Body of pancreas (tissue), 4 donors: ENCODE results near the gene HUWE1. TPM values are rescaled to one million over a fixed set of nuclear protein-coding genes. Genes with fewer than 3 reads are reported as not detected.
"Not testable (repeated sequence)": the region's sequence is repeated elsewhere in the genome, so short reads cannot be mapped to it uniquely, and the experiment has no call there.

Experiments
- ATAC-seq: fragments of 150-250 bp; one replicate; pipeline ENCODE4 v1.9.1; 2016
- DNase-seq, 4 donors: peaks; one replicate each; pipeline ENCODE4 v3.0.0-alpha.2; 2019
- H3K27ac ChIP-seq, 4 donors: fragments of 200-600 bp; sonication (generic); 1 replicate in 3 of 4; 2 replicates in 1 of 4; pipeline versions ENCODE4 v1.5.1 to v1.6.1; 2016 to 2019; ENCODE audit warnings: mild to moderate bottlenecking in 1 of 4, mixed read lengths in 1 of 4, moderate library complexity in 1 of 4
- H3K27me3 ChIP-seq, 2 donors: fragments of 200-600 bp; sonication (generic); one replicate each; pipeline ENCODE4 v1.6.0; 2016; ENCODE audit warnings: mild to moderate bottlenecking in 1 of 2
- H3K36me3 ChIP-seq, 2 donors: fragments of 200-600 bp; sonication (generic); replicated peaks in 1 of 2; 2 replicates each; pipeline ENCODE4 v1.5.1; 2016; ENCODE audit warnings: low read depth in 2 of 2; ENCODE audit not compliant: insufficient read depth in 1 of 2
- H3K4me1 ChIP-seq: fragments of 200-600 bp; sonication (generic); one replicate; pipeline ENCODE4 v1.6.0; 2016
- H3K4me3 ChIP-seq, 2 donors: fragments of 200-600 bp; sonication (generic); 1 replicate in 1 of 2; 2 replicates in 1 of 2; pipeline ENCODE4 v1.5.1; 2016 to 2019
- H3K9me3 ChIP-seq, 3 donors: fragments of 200-600 bp; sonication (generic); 1 replicate in 2 of 3; 2 replicates in 1 of 3; pipeline ENCODE4 v1.5.1; 2016
- POLR2A ChIP-seq, 3 donors: fragments of 450-650 bp; IDR thresholded peaks; one replicate each; pipeline ENCODE4 v1.6.1; 2016; ENCODE audit warnings: antibody characterized with exemption in 3 of 3, mild to moderate bottlenecking in 2 of 3
- WGBS, 2 donors: methylation state at CpG; one replicate each; pipeline ENCODE4 v1.1.5; 2017; 5-methylcytosine and 5-hydroxymethylcytosine counted together
- intact Hi-C: fragments of 100-400 bp; cut with DNase I; formaldehyde crosslinking; loops from one replicate; pipeline ENCODE4 v1.15.1; 2023
- total RNA-seq, 2 donors: library from RNA; depleted of rRNA; stranded (reverse); fragments of >200 nt; gene quantifications; one replicate each; pipeline ENCODE4 v1.1.0, GENCODE V29; 2016
- TF ChIP-seq, protein P1 (sequence below), 7 experiments: fragments of 450-650 bp in 4 of 7; fragments of 200-600 bp in 3 of 7; sonication (generic) in 3 of 7; IDR thresholded peaks; one replicate each; pipeline ENCODE4 v1.5.1; 2016 to 2019; ENCODE audit warnings: antibody characterized with exemption in 7 of 7

The HUWE1 gene
- total RNA-seq, 2 donors from 2014 or later: 67.2 to 102 TPM

DNA sequence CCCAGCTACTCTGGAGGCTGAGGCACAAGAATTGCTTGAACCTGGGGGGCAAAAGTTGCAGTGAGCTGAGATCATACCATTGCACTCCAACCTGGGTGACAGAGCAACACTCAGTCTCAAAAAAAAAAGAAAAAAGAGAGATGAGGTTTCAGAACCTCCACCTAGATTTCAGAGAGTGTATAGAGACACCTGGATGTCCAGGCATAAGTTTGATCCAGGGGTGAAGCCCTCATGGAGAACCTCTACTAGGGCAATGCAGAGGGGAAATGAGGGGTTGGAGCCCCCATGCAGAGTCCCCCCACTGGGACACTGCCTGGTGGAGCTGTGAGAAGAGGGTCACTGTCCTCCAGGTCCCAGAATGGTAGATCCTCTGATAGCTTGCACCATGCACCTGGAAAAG, 159.5 kb downstream of the HUWE1 start:
- TF ChIP-seq POLR2A (IDR thresholded peaks at IDR 0.05): no peak
- TF ChIP-seq, protein P1, sequence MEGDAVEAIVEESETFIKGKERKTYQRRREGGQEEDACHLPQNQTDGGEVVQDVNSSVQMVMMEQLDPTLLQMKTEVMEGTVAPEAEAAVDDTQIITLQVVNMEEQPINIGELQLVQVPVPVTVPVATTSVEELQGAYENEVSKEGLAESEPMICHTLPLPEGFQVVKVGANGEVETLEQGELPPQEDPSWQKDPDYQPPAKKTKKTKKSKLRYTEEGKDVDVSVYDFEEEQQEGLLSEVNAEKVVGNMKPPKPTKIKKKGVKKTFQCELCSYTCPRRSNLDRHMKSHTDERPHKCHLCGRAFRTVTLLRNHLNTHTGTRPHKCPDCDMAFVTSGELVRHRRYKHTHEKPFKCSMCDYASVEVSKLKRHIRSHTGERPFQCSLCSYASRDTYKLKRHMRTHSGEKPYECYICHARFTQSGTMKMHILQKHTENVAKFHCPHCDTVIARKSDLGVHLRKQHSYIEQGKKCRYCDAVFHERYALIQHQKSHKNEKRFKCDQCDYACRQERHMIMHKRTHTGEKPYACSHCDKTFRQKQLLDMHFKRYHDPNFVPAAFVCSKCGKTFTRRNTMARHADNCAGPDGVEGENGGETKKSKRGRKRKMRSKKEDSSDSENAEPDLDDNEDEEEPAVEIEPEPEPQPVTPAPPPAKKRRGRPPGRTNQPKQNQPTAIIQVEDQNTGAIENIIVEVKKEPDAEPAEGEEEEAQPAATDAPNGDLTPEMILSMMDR (IDR thresholded peaks at IDR 0.05): no peak

DNA sequence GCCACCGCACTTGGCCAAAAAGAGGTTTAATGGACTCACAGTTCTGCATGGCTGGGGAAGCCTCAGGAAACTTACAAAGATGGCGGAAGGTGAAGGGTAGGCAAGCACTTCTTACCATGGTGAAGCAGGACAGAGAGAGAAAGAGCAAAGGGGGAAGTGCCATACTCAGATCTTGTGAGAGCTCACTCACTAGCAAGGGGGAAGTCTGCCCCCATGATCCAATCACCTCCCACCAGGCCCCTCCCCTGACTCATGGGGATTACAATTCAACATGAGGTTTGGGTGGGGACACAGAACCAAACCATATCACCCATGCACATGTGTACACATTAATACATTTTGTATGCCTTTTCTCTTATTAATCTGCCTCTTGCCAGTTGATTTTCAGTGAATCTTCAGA, 175.2 kb downstream of the HUWE1 start:
- H3K4me1 ChIP-seq: no peaks in the 10 kb centered on the region
- ATAC-seq: no peak
- DNase-seq: no peak
- H3K27me3 ChIP-seq: no peaks in the 10 kb centered on the region
- H3K4me3 ChIP-seq: no peak overlapping the region
- intact Hi-C loops: no loop called here
- no peak overlapping the region for H3K27ac ChIP-seq
- TF ChIP-seq, protein P1 (IDR thresholded peaks at IDR 0.05): no peak
- TF ChIP-seq POLR2A (IDR thresholded peaks at IDR 0.05): no peak
- H3K9me3 ChIP-seq: no peaks in the 10 kb centered on the region
- no peaks in the 10 kb centered on the region for H3K36me3 ChIP-seq
- WGBS, 2 donors: 100% methylated on average over 2 of the region's 2 CpGs

More for the DNA sequence above, 159.5 kb downstream of the HUWE1 start:
- H3K27ac ChIP-seq: no peak overlapping the region
- DNase-seq (no peak), ATAC-seq (no peak)
- intact Hi-C loops: no loop called here
- H3K36me3 ChIP-seq: no peaks in the 10 kb centered on the region
- H3K27me3 ChIP-seq: no peaks in the 10 kb centered on the region
- no peaks in the 10 kb centered on the region for H3K4me1 ChIP-seq
- H3K4me3 ChIP-seq: no peak overlapping the region
- H3K9me3 ChIP-seq: no peaks in the 10 kb centered on the region

DNA sequence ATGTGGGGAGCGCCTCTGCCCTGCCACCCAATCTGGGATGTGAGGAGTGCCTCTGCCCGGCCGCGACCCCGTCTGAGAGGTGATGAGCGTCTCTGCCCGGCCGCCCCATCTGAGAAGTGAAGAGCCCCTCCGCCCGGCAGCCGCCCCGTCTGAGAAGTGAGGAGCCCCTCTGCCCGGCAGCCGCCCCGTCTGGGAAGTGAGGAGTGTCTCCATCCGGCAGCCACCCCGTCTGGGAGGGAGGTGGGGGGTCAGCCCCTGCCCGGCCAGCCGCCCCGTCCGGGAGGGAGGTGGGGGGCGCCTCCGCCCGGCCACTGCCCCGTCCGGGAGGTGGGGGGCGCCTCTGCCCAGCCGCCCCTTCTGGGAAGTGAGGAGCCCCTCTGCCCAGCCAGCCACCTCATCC, 182.5 kb downstream of the HUWE1 start:
- H3K27ac ChIP-seq, H3K4me1 ChIP-seq, H3K4me3 ChIP-seq, DNase-seq, H3K27me3 ChIP-seq, H3K9me3 ChIP-seq, intact Hi-C loops, ATAC-seq, H3K36me3 ChIP-seq: not testable (repeated sequence)
- no CpG with 5 or more reads among the region's 28 CpGs for WGBS, 2 donors

DNA sequence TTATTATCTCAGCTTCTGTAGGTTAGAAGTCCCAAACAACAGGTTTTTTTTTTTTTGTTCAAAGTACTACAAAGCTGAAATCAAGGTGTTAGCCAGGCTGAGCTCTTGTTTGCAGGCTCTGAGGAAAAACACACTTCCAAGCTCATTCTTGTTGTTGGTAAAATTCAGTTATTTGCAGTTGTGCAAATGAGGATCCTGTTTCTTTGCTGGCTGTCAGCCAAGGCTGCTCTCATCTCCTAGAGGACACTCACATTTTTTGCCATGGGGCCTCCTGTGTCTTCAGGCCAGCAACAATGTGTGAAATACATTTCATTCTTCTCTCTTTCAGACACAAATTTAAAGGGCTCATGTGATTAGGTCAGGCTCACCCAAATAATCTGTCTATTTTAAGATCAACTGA, 192.1 kb downstream of the HUWE1 start:
- DNase-seq (peak in 1 of 4 donors; percentile 18), ATAC-seq (no peak)
- Histone ChIP-seq H3K9me3 (no peaks in the 10 kb centered on the region), H3K4me1 (no peaks in the 10 kb centered on the region), H3K4me3 (no peak overlapping the region), H3K27ac (no peak overlapping the region), H3K36me3 (no peaks in the 10 kb centered on the region), H3K27me3 (no peaks in the 10 kb centered on the region)
- intact Hi-C loops: no loop called here
- TF ChIP-seq POLR2A (IDR thresholded peaks at IDR 0.05): no peak
- TF ChIP-seq, protein P1 (IDR thresholded peaks at IDR 0.05): no peak

DNA sequence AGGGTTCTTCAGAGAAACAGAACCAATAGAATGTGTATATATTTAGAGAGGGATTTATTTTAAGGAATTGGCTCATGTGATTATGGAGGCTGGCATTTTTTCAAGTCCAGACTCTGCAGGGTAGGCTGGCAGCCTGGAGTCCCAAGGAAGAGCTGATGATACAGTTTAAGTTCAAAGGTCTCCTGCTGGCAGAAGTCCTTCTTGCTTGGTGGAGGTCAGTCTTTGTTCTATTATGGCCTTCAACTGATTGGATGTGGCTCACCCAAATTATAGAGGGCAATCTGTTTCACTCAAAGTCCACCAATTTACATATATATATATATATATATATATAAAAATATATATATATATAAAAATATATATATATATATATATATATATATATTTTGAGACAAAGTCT, 200.2 kb downstream of the HUWE1 start:
- intact Hi-C loops: no loop called here
- H3K27ac ChIP-seq: no peak overlapping the region
- TF ChIP-seq, protein P1 (IDR thresholded peaks at IDR 0.05): no peak
- no peak for TF ChIP-seq POLR2A (IDR thresholded peaks at IDR 0.05)

More for the DNA sequence above, 200.2 kb downstream of the HUWE1 start:
- no peak for ATAC-seq
- Histone ChIP-seq H3K9me3 (no peaks in the 10 kb centered on the region), H3K27me3 (no peaks in the 10 kb centered on the region), H3K4me3 (no peak overlapping the region), H3K36me3 (no peaks in the 10 kb centered on the region), H3K4me1 (no peaks in the 10 kb centered on the region)
- no peak for DNase-seq
